Measurements from ENCODE around the gene CDC37L1. TPM values are rescaled to one million over a fixed set of nuclear protein-coding genes. Genes with fewer than 3 reads are reported as not detected.

The CDC37L1 gene
- total and polyA plus RNA-seq, 9 of the 15 experiments (the other 6 are each of a cell fraction or from before 2014, with no cell fraction given), result 1.5 to 7.9 (median 6.0) TPM

- TF ChIP-seq ID3 (CRISPR knock-in tag; IDR thresholded peaks at IDR 0.05) (no peak), ID3 (tag; IDR thresholded peaks at IDR 0.05) (no peak), ZNF174 (CRISPR knock-in tag; IDR thresholded peaks at IDR 0.05) (no peak), MLX (CRISPR knock-in tag; conservative IDR thresholded peaks at IDR 0.05) (no peak), RBM15 (IDR thresholded peaks at IDR 0.05; ENCODE audit: insufficient read depth, low read length) (no peak), HMG20A (CRISPR knock-in tag; conservative IDR thresholded peaks at IDR 0.05) (no peak), PCBP1 (IDR thresholded peaks at IDR 0.05; ENCODE audit: low read depth, low read length, poor library complexity, severe bottlenecking) (no peak), SMAD2 (IDR thresholded peaks at IDR 0.05; ENCODE audit: low read depth, low read length) (no peak), HSF4 (CRISPR knock-in tag; IDR thresholded peaks at IDR 0.05; ENCODE audit: borderline replicate concordance) (no peak), MAZ (CRISPR knock-in tag; conservative IDR thresholded peaks at IDR 0.05 in 1 of 2, IDR thresholded peaks at IDR 0.05 in 1 of 2) (no peak)
These were observed 6.7 kb downstream of the CDC37L1 start (continued) for GRCh38 chr9:4686112-4686511.

GRCh38 chr9:4686584-4686983, 7.2 kb downstream of the CDC37L1 start:
- ChIA-PET POLR2A (interaction anchor here (1.0 kb wide), 1 partner anchor 14 kb away, joined by 3 read pairs; no protein-coding TSS in a partner anchor), CTCF (ENCODE audit: low intra/inter-chr PET ratio) (no interaction called here)
- Histone ChIP-seq H3K9me1 (ENCODE audit: control insufficient read depth, insufficient read depth, low read length) (no peaks in the 10 kb centered on the region), H3K4me3 (no peak overlapping the region), H3K9ac (ENCODE audit: insufficient read depth in 1 of 2, low read depth in 2 of 2, low read length in 2 of 2) (no peak overlapping the region), H3K36me3 (ENCODE audit: control insufficient read depth, insufficient read depth, low read length) (peaks cover 55% of the 10 kb centered on the region; the same call in 2 of the 3 replicates), H3K4me2 (ENCODE audit: insufficient read depth, low read length) (no peak overlapping the region), H2AFZ (ENCODE audit: low read depth, low read length) (no peak overlapping the region), H4K20me1 (replicated peaks; ENCODE audit: control insufficient read depth, insufficient read depth, low read length) (no peaks in the 10 kb centered on the region), H3K27me3 (ENCODE audit: control insufficient read depth in 2 of 2, insufficient read depth in 2 of 2, low read length in 2 of 2) (no peaks in the 10 kb centered on the region), H3K79me2 (ENCODE audit: control insufficient read depth, insufficient read depth, low read length) (peaks cover 48% of the 10 kb centered on the region), H3K4me1 (replicated peaks in 1 of 2; ENCODE audit: control insufficient read depth in 2 of 2, insufficient read depth in 2 of 2, low read length in 2 of 2) (peaks cover 3 to 17% of the 10 kb centered on the region in 2 experiments; a peak in 3 of 5 replicates), H3K9me3 (replicated peaks; ENCODE audit: control insufficient read depth, insufficient read depth, low read depth, low read length) (no peaks in the 10 kb centered on the region), H3K27ac (ENCODE audit: extremely low read depth, low read depth, low read length) (peak overlapping the region; percentile 47; the same call in 1 of the 3 replicates)
- FAIRE-seq, result peak; percentile 57
- intact Hi-C loops (cut with micrococcal nuclease), result no loop called here
- DNase-seq (ENCODE audit: extremely low read depth in 1 of 4, low spot score in 3 of 4), result peak in 1 of 4 experiments; percentile 24
- in situ Hi-C loops (cut with MboI), result no loop called here
- no TSS peak for BruUV-seq (replicated peaks)
- 43% methylated on average over 1 of the region's 1 CpG for WGBS (ENCODE audit: insufficient coverage, low coverage, missing lambda C conversion rate)
- ATAC-seq, result peak; percentile 50
- TF ChIP-seq KLF10 (CRISPR knock-in tag; IDR thresholded peaks at IDR 0.05) (no peak), ZBTB12 (CRISPR knock-in tag; IDR thresholded peaks at IDR 0.05) (no peak), ARNT (IDR thresholded peaks at IDR 0.05) (no peak), HDAC2 (IDR thresholded peaks at IDR 0.05) (no peak), FOSL1 (tag; conservative IDR thresholded peaks at IDR 0.05) (no peak), ZC3H4 (CRISPR knock-in tag; IDR thresholded peaks at IDR 0.05; ENCODE audit: borderline replicate concordance) (no peak), ATF4 (CRISPR knock-in tag; IDR thresholded peaks at IDR 0.05) (no peak), DMBX1 (CRISPR knock-in tag; IDR thresholded peaks at IDR 0.05; ENCODE audit: borderline replicate concordance) (no peak), BACH1 (tag; IDR thresholded peaks at IDR 0.05) (no peak), CTBP1 (IDR thresholded peaks at IDR 0.05; ENCODE audit: borderline replicate concordance) (no peak)
